ENCODE measurements around the gene SERPINA12.

The SERPINA12 gene

GRCh38 chr14:94464290-94464689, 45.0 kb downstream of the SERPINA12 start:
- DNase-seq (ENCODE audit: low spot score): no peak

GRCh38 chr14:94462763-94463572, 46.3 kb downstream of the SERPINA12 start:
- DNase-seq (ENCODE audit: low spot score): no peak

- no peak for DNase-seq (ENCODE audit: low spot score)
Observed at GRCh38 chr14:94462219-94462551, 47.1 kb downstream of the SERPINA12 start.

GRCh38 chr14:94461526-94462218, 47.6 kb downstream of the SERPINA12 start:
- DNase-seq (ENCODE audit: low spot score): no peak

- no peak for DNase-seq (ENCODE audit: low spot score)
Observed at GRCh38 chr14:94460631-94461416, 48.4 kb downstream of the SERPINA12 start.

- DNase-seq (ENCODE audit: low spot score): no peak
Observed at GRCh38 chr14:94458558-94459205, 50.6 kb downstream of the SERPINA12 start.

GRCh38 chr14:94458096-94458495, 51.2 kb downstream of the SERPINA12 start:
- no peak for DNase-seq (ENCODE audit: low spot score)

GRCh38 chr14:94455928-94456327, 53.3 kb downstream of the SERPINA12 start:
- DNase-seq (ENCODE audit: low spot score): no peak

GRCh38 chr14:94451826-94452225, 57.4 kb downstream of the SERPINA12 start:
- DNase-seq (ENCODE audit: low spot score): no peak

- DNase-seq (ENCODE audit: low spot score): no peak
Observed at GRCh38 chr14:94451091-94451771, 58.0 kb downstream of the SERPINA12 start.

GRCh38 chr14:94450722-94451090, 58.6 kb downstream of the SERPINA12 start:
- no peak for DNase-seq (ENCODE audit: low spot score)

- DNase-seq (ENCODE audit: low spot score): no peak
Observed at GRCh38 chr14:94449930-94450329, 59.3 kb downstream of the SERPINA12 start.

GRCh38 chr14:94448071-94448808, 61.0 kb downstream of the SERPINA12 start:
- no peak for DNase-seq (ENCODE audit: low spot score)

- no peak for DNase-seq (ENCODE audit: low spot score)
Observed at GRCh38 chr14:94447206-94447605, 62.1 kb downstream of the SERPINA12 start.

- no peak for DNase-seq (ENCODE audit: low spot score)
Observed at GRCh38 chr14:94446126-94446525, 63.1 kb downstream of the SERPINA12 start.

- DNase-seq (ENCODE audit: low spot score): no peak
Observed at GRCh38 chr14:94445003-94445402, 64.3 kb downstream of the SERPINA12 start.

- DNase-seq (ENCODE audit: low spot score): no peak
Observed at GRCh38 chr14:94441531-94442205, 67.6 kb downstream of the SERPINA12 start.

GRCh38 chr14:94441130-94441529, 68.1 kb downstream of the SERPINA12 start:
- no peak for DNase-seq (ENCODE audit: low spot score)

GRCh38 chr14:94439453-94440057, 69.7 kb downstream of the SERPINA12 start:
- no peak for DNase-seq (ENCODE audit: low spot score)

All from hematopoietic multipotent progenitor cell treated with erythropoietin and hydrocortisone succinate and interleukin-3 and kit ligand, for 17 days (in vitro differentiated cells).